Muscle of leg (tissue), 11 donors: ENCODE results near the gene ZSCAN26. TPM values are rescaled to one million over a fixed set of nuclear protein-coding genes. Genes with fewer than 3 reads are reported as not detected.
"Not testable (repeated sequence)": the region's sequence is repeated elsewhere in the genome, so short reads cannot be mapped to it uniquely, and the experiment has no call there.

Experiments
- DNase-seq: peaks from one replicate; pipeline ENCODE4 v3.0.0; 2013
- H3K27ac ChIP-seq: one replicate; pipeline ENCODE4 v1.5.1; 2013; ENCODE audit warnings: mild to moderate bottlenecking, low read length, control low read depth
- H3K27me3 ChIP-seq: one replicate; pipeline ENCODE4 v1.6.1; 2013; ENCODE audit warnings: low read length; ENCODE audit not compliant: control insufficient read depth, insufficient read depth
- H3K36me3 ChIP-seq: one replicate; pipeline ENCODE4 v1.6.1; 2013; ENCODE audit warnings: low read length; ENCODE audit not compliant: control insufficient read depth, insufficient read depth
- H3K4me1 ChIP-seq: one replicate; pipeline ENCODE4 v1.6.1; 2013; ENCODE audit warnings: low read length; ENCODE audit not compliant: control insufficient read depth, insufficient read depth
- H3K4me3 ChIP-seq: one replicate; pipeline ENCODE4 v1.5.1; 2013; ENCODE audit warnings: low read length, control low read depth
- H3K9me3 ChIP-seq: replicated peaks from 2 replicates; pipeline ENCODE4 v1.6.1; 2013; ENCODE audit warnings: low read depth, low read length; ENCODE audit not compliant: control insufficient read depth
- WGBS: methylation state at CpG from one replicate; pipeline ENCODE4 v1.1.5; 2013; ENCODE audit warnings: missing lambda C conversion rate; ENCODE audit not compliant: insufficient coverage; 5-methylcytosine and 5-hydroxymethylcytosine counted together
- polyA plus RNA-seq, 8 donors: library from polyadenylated mRNA; unstranded; fragments of 120-200 nt; gene quantifications; one replicate each; pipeline versions ENCODE4 v1.2.1 to v1.2.3, GENCODE V29; 2013; ENCODE audit warnings: inconsistent platforms in 1 of 8, low replicate concordance in 1 of 8; ENCODE audit not compliant: insufficient read length in 8 of 8, insufficient read depth in 1 of 8
- total RNA-seq: library from RNA; stranded (reverse); fragments of 120-200 nt; gene quantifications from one replicate; pipeline ENCODE4 v1.2.4, GENCODE V29; 2013

Gene ZSCAN26
- total and polyA plus RNA-seq, 9 donors, result 15.4 to 24.6 (median 19.6) TPM

GRCh38 chr6:28315628-28316027 lies 48.7 kb downstream of the ZSCAN26 start:
- no peaks in the 10 kb centered on the region for H3K27me3 ChIP-seq
- no peak overlapping the region for H3K4me3 ChIP-seq
- H3K36me3 ChIP-seq, result no peaks in the 10 kb centered on the region
- no peak for DNase-seq
- H3K4me1 ChIP-seq, result no peaks in the 10 kb centered on the region
- 92% methylated on average over 2 of the region's 3 CpGs for WGBS
- H3K9me3 ChIP-seq, result no peaks in the 10 kb centered on the region
- no peak overlapping the region for H3K27ac ChIP-seq

GRCh38 chr6:28317866-28318265 lies 50.9 kb downstream of the ZSCAN26 start:
- H3K9me3 ChIP-seq, H3K27ac ChIP-seq, H3K4me3 ChIP-seq, DNase-seq, H3K27me3 ChIP-seq, H3K4me1 ChIP-seq, H3K36me3 ChIP-seq: not testable (repeated sequence)
- WGBS, result 96% methylated on average over 4 of the region's 8 CpGs

- WGBS, result 89% methylated on average over 3 of the region's 3 CpGs
- no peaks in the 10 kb centered on the region for H3K27me3 ChIP-seq
- no peak overlapping the region for H3K27ac ChIP-seq
- DNase-seq, result no peak
- H3K4me3 ChIP-seq, result no peak overlapping the region
- H3K4me1 ChIP-seq, result no peaks in the 10 kb centered on the region
- peaks cover 20% of the 10 kb centered on the region for H3K9me3 ChIP-seq
- peaks cover 20% of the 10 kb centered on the region for H3K36me3 ChIP-seq
These were observed 55.7 kb downstream of the ZSCAN26 start for GRCh38 chr6:28322661-28323060.

- peaks cover 22% of the 10 kb centered on the region for H3K36me3 ChIP-seq
- no peak overlapping the region for H3K27ac ChIP-seq
- no peaks in the 10 kb centered on the region for H3K4me1 ChIP-seq
- WGBS, result 100% methylated on average over 1 of the region's 1 CpG
- no peaks in the 10 kb centered on the region for H3K27me3 ChIP-seq
- no peak overlapping the region for H3K4me3 ChIP-seq
- DNase-seq, result no peak
- peaks cover 23% of the 10 kb centered on the region for H3K9me3 ChIP-seq
These were observed 57.0 kb downstream of the ZSCAN26 start for GRCh38 chr6:28323813-28324424.

GRCh38 chr6:28326371-28326948 lies 59.5 kb downstream of the ZSCAN26 start:
- Histone ChIP-seq H3K27me3 (no peaks in the 10 kb centered on the region), H3K27ac (no peak overlapping the region), H3K36me3 (peaks cover 28% of the 10 kb centered on the region), H3K4me3 (no peak overlapping the region), H3K9me3 (peaks cover 28% of the 10 kb centered on the region), H3K4me1 (no peaks in the 10 kb centered on the region)
- no peak for DNase-seq
- WGBS, result 97% methylated on average over 6 of the region's 7 CpGs

Other genes with a start within 250 kb of the ZSCAN26 start
- gene ZNF165, start 186.6 kb upstream of the ZSCAN26 start, total RNA-seq, result 0.62 TPM
- gene ZNF165, start 186.6 kb upstream of the ZSCAN26 start, polyA plus RNA-seq, result under 1 TPM; 0.24 to 0.67 (median 0.52) TPM
- 4.8 TPM for gene ZSCAN16, start 142.5 kb upstream of the ZSCAN26 start, total RNA-seq
- 1 to 10 TPM; 2.8 to 4.0 (median 3.6) TPM for gene ZSCAN16, start 142.5 kb upstream of the ZSCAN26 start, polyA plus RNA-seq
- 21.8 TPM for gene ZKSCAN8, start 125.3 kb upstream of the ZSCAN26 start, total RNA-seq
- gene ZKSCAN8, start 125.3 kb upstream of the ZSCAN26 start, polyA plus RNA-seq, result 10 to 100 TPM; 17.1 to 24.4 (median 20.0) TPM
- 20.4 TPM for gene ZSCAN9, start 41.9 kb upstream of the ZSCAN26 start, total RNA-seq
- gene ZSCAN9, start 41.9 kb upstream of the ZSCAN26 start, polyA plus RNA-seq, result 10 to 100 TPM; 19.2 to 22.6 (median 19.9) TPM
- gene ZKSCAN4, start 14.9 kb upstream of the ZSCAN26 start, total RNA-seq, result 7.0 TPM
- gene ZKSCAN4, start 14.9 kb upstream of the ZSCAN26 start, polyA plus RNA-seq, result 1 to 10 TPM; 4.8 to 6.2 (median 5.5) TPM
- gene NKAPL, start 7.8 kb upstream of the ZSCAN26 start, total RNA-seq, result 0.71 TPM
- 1 to 10 TPM in 4 of 8 donors, under 1 TPM in 4; 0.64 to 1.4 (median 1.0) TPM for gene NKAPL, start 7.8 kb upstream of the ZSCAN26 start, polyA plus RNA-seq
- 6.3 TPM for gene PGBD1, start 14.4 kb downstream of the ZSCAN26 start, total RNA-seq
- gene PGBD1, start 14.4 kb downstream of the ZSCAN26 start, polyA plus RNA-seq, result 1 to 10 TPM; 5.9 to 7.4 (median 6.2) TPM
- 11.9 TPM for gene ZSCAN31, start 69.0 kb downstream of the ZSCAN26 start, total RNA-seq
- gene ZSCAN31, start 69.0 kb downstream of the ZSCAN26 start, polyA plus RNA-seq, result 1 to 10 TPM; 5.7 to 9.3 (median 7.5) TPM
- gene ZKSCAN3, start 82.8 kb downstream of the ZSCAN26 start, total RNA-seq, result 8.2 TPM
- 1 to 10 TPM; 5.0 to 7.0 (median 6.0) TPM for gene ZKSCAN3, start 82.8 kb downstream of the ZSCAN26 start, polyA plus RNA-seq
- gene ZSCAN12, start 132.6 kb downstream of the ZSCAN26 start, total RNA-seq, result 8.2 TPM
- 1 to 10 TPM; 4.4 to 6.6 (median 5.1) TPM for gene ZSCAN12, start 132.6 kb downstream of the ZSCAN26 start, polyA plus RNA-seq
- gene ZSCAN23, start 176.3 kb downstream of the ZSCAN26 start, total RNA-seq, result 5.5 TPM
- 1 to 10 TPM; 3.1 to 6.5 (median 5.5) TPM for gene ZSCAN23, start 176.3 kb downstream of the ZSCAN26 start, polyA plus RNA-seq
- gene GPX6, start 248.7 kb downstream of the ZSCAN26 start, total RNA-seq, result not detected
- gene GPX6, start 248.7 kb downstream of the ZSCAN26 start, polyA plus RNA-seq, result not detected